ENCODE data around the gene MIEF1. TPM values are rescaled to one million over a fixed set of nuclear protein-coding genes. Genes with fewer than 3 reads are reported as not detected.

MIEF1 gene
- total RNA-seq (2014; rRNA removed) = 27.9 and 33.0 TPM in 2 replicates
- 15.3 TPM for polyA plus RNA-seq (2012)

GRCh38 chr22:39502109-39502788 lies at the start of gene MIEF1:
MIEF1 (plus strand) TSS chr22:39502290; CDS start chr22:39511295, 9,005 bp downstream.
- peak; percentile 95 for DNase-seq (ENCODE audit: low read depth)

- DNase-seq (ENCODE audit: low read depth) = no peak
Measured at GRCh38 chr22:39452740-39453040, 49.4 kb upstream of the MIEF1 start.

- DNase-seq (ENCODE audit: low read depth) = no peak
Measured at GRCh38 chr22:39453765-39454378, 48.2 kb upstream of the MIEF1 start.

GRCh38 chr22:39454385-39454871 lies 47.7 kb upstream of the MIEF1 start:
- no peak for DNase-seq (ENCODE audit: low read depth)

- DNase-seq (ENCODE audit: low read depth) = no peak
Measured at GRCh38 chr22:39456522-39457197, 45.4 kb upstream of the MIEF1 start, which contains the start of gene MGAT3. MGAT3 (plus strand) TSS chr22:39457012; CDS start chr22:39487348, 30,336 bp downstream.

- DNase-seq (ENCODE audit: low read depth) = no peak
Measured at GRCh38 chr22:39457198-39457555, 44.9 kb upstream of the MIEF1 start.

GRCh38 chr22:39457556-39458443 lies 44.3 kb upstream of the MIEF1 start:
- DNase-seq (ENCODE audit: low read depth) = no peak

GRCh38 chr22:39458444-39459083 lies 43.5 kb upstream of the MIEF1 start:
- DNase-seq (ENCODE audit: low read depth) = no peak

- DNase-seq (ENCODE audit: low read depth) = no peak
Measured at GRCh38 chr22:39459681-39460080, 42.4 kb upstream of the MIEF1 start.

- DNase-seq (ENCODE audit: low read depth) = no peak
Measured at GRCh38 chr22:39462443-39463221, 39.5 kb upstream of the MIEF1 start.

GRCh38 chr22:39463277-39463676 lies 38.8 kb upstream of the MIEF1 start:
- DNase-seq (ENCODE audit: low read depth) = no peak

- DNase-seq (ENCODE audit: low read depth) = no peak
Measured at GRCh38 chr22:39463931-39464390, 38.1 kb upstream of the MIEF1 start.

- DNase-seq (ENCODE audit: low read depth) = no peak
Measured at GRCh38 chr22:39466228-39467006, 35.7 kb upstream of the MIEF1 start.

- DNase-seq (ENCODE audit: low read depth) = no peak
Measured at GRCh38 chr22:39467390-39467895, 34.6 kb upstream of the MIEF1 start.

GRCh38 chr22:39468487-39469325 lies 33.4 kb upstream of the MIEF1 start:
- no peak for DNase-seq (ENCODE audit: low read depth)

GRCh38 chr22:39469326-39469680 lies 32.8 kb upstream of the MIEF1 start:
- DNase-seq (ENCODE audit: low read depth) = no peak

- no peak for DNase-seq (ENCODE audit: low read depth)
Measured at GRCh38 chr22:39469681-39470450, 32.2 kb upstream of the MIEF1 start.

Measured in LHCN-M2 (cell line).